Mucosa of rectum (tissue), 2 donors: ENCODE results near the gene DNAH8.

Experiments
- H3K27ac ChIP-seq, 2 donors: one replicate each; pipeline ENCODE4 v1.7.0; 2013; ENCODE audit warnings: inconsistent platforms in 2 of 2, low read depth in 2 of 2, low read length in 2 of 2
- H3K27me3 ChIP-seq, 2 donors: one replicate each; pipeline ENCODE4 v1.7.0; 2013; ENCODE audit warnings: low read length in 2 of 2; ENCODE audit not compliant: control insufficient read depth in 2 of 2, insufficient read depth in 2 of 2
- H3K36me3 ChIP-seq, 2 donors: one replicate each; pipeline ENCODE4 v1.7.0; 2013; ENCODE audit warnings: low read length in 2 of 2; ENCODE audit not compliant: control insufficient read depth in 2 of 2, insufficient read depth in 2 of 2
- H3K4me1 ChIP-seq, 2 donors: one replicate each; pipeline ENCODE4 v1.7.0; 2013; ENCODE audit warnings: low read length in 2 of 2, mild to moderate bottlenecking in 1 of 2; ENCODE audit not compliant: control insufficient read depth in 2 of 2, insufficient read depth in 2 of 2
- H3K4me3 ChIP-seq, 2 donors: one replicate each; pipeline ENCODE4 v1.7.0; 2013; ENCODE audit warnings: low read length in 2 of 2
- H3K9ac ChIP-seq, 2 donors: one replicate each; pipeline ENCODE4 v1.7.0; 2013; ENCODE audit warnings: low read length in 2 of 2, low read depth in 1 of 2, mild to moderate bottlenecking in 1 of 2
- H3K9me3 ChIP-seq, 2 donors: one replicate each; pipeline ENCODE4 v1.7.0; 2013; ENCODE audit warnings: low read length in 2 of 2; ENCODE audit not compliant: control insufficient read depth in 2 of 2
- donor health status: healthy.
- donor health status: Normal muscosa, but diverticular disease.

Gene DNAH8

GRCh38 chr6:39079197-39080125, 364.4 kb downstream of the DNAH8 start:
- Histone ChIP-seq H3K27ac (no peak overlapping the region), H3K9me3 (no peaks in the 10 kb centered on the region), H3K9ac (no peak overlapping the region), H3K27me3 (no peaks in the 10 kb centered on the region), H3K4me3 (no peak overlapping the region), H3K4me1 (no peaks in the 10 kb centered on the region), H3K36me3 (no peaks in the 10 kb centered on the region)
